Stimulated activated CD4-positive, alpha-beta T cell treated with anti-CD3 and anti-CD28 coated beads, Interleukin-2, amount 100 ng/mL, for 48 hours (primary cell): ENCODE measurements around the gene NUDT4.
"Not testable (repeated sequence)": the region's sequence is repeated elsewhere in the genome, so short reads cannot be mapped to it uniquely, and the experiment has no call there.

Experiments
- DNase-seq, 2 donors: peaks; one replicate each; pipeline ENCODE4 v3.0.0-alpha.2; 2020

Gene NUDT4

DNA sequence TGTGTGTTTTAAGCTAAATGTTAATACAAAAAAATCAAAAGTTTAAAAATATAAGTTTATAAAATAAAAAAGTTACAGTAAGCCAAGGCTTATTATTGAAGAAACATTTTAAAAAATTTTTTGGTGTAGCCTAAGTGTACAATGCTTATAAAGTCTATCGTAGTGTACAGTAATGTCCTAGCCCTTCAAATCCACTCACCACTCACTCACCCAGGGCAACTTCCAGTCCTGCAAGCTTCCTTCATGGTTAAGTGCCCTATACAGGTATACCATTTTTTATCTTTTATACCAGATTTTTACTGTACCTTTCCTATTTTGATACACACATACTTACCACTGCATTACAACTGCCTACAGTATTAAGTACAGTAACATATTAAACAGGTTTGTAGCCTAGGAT, 52.1 kb downstream of the NUDT4 start:
- DNase-seq: no peak

DNA sequence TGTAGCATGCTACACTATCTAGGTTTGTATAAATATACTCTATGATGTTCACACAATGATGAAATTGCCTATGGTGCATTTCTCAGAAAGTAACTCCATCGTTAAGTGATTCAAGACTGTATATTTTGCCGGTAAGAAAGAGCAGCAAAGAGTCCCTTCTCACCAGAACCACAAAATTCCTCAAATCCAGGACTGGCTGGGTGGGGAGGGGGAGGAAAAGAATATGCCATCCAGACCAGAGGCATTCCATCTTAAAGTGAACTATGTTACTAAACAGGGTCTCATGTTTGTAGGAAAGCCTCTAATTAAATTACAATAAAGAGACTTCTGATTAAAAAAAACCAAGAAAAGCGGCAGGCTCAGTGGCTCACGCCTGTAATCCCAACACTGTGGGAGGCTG, 52.6 kb downstream of the NUDT4 start:
- DNase-seq: no peak

DNA sequence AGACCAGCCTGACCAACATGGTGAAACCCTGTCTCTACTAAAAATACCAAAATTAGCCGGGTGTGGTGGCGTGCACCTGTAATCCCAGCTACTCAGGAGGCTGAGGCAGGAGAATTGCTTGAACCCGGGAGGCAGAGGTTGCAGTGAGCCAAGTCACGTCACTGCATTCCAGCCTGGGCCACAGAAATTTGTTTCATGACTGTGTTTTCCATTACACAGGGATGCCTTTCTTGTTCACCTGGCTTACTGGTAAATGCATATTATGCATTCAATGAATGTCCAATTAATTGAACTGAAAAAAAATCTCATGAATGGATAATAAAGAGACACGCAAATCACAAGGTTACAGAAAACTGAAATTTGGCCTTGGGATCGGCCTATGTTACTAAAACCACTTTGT, 54.3 kb downstream of the NUDT4 start:
- DNase-seq: not testable (repeated sequence)

DNA sequence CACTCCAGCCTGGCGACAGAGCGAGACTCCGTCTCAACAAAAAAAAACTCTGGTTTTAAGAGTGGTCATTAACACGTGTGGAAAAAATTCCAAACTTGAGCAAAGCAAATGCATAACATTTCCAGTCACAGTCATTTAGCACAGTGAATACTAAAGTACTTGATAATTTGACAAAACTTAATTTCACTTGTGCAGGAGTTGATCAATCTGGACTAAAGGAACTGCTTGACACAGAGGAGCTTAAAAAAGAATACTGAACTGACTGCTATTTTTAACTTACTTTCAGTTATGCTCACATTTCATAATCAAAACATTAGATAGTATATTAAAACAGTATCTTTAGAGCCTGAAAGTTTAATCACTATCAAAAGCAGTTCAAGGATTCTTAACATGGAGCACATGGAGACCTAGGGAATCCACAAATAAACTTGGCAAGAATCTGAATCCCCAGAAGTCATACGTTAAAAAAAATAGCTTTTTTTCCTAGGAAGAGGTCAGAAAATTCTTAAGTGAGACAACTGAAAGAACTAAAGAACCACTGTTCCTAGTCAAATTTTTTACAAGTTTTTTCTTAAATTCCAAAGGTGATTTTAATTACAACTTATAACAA, 56.6 kb downstream of the NUDT4 start:
- no peak for DNase-seq

DNA sequence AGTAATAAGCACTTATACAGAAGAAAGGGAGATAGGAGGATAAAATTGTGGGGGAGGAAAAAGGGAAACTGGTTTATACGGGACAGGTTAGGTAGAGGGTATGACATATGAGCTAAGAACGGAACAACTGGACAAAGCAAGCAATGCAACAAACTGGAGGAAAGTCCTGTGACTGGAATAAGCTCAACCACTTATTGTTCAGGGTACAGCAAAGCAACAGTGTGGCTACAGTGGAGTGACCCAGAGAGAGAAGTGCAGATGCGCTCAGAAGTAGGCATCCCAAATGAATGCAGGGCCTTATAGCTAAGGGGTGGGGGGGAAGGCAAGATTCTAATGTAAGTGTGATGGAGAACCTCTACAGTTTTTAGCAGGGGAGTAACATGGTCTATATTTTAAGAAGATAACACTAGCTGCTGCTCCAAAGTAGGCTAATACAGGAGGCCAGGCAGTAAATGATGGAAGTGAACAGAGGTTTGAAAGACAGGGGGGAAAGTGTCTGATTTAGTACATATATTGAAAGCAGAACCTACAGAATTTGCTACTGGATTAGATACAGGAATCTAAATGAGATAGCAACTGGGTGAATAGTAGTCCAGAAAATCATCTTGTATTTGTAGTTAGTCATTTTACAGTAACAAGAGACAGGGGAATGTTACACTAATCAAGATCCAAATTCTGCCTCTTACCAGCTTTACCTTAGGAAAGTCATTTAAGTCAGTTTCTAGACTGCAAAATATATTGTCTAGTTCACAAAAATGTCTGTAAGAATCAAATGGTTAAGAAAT, 60.7 kb downstream of the NUDT4 start:
- DNase-seq: no peak

DNA sequence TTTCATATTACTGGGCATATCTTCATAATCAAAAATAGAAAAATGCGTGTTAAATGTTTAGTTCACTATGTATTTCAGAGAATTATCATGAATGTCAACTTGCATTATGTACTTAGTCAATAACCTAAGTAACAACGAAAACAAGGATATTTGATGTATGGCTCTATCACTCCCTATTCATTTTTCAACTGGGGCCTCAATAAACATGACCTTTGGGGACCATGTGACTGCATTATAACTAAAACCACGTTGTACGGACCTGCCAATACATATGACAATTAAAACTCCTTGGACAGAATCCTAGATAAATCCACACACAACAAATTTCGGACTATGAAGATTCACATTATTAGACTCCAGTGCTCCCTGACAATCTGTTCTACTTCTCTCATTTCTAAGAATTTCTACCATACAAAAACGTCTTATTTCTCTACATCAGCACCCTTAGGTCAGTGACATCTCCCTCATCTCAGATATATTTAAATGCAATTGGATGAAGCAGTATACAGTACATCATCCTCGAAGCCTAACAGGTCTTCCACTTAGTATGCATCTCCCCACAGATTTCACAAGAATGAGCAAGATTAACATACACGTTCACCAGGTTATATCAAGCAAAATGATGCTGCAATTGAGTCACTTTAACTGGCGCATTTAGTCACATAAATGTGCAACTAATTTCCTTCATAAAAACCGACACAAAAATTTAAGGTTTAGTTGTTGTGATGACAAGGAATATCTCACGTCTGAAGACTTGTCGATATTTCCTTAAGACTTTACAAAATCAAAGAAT, 62.5 kb downstream of the NUDT4 start:
- DNase-seq: no peak

DNA sequence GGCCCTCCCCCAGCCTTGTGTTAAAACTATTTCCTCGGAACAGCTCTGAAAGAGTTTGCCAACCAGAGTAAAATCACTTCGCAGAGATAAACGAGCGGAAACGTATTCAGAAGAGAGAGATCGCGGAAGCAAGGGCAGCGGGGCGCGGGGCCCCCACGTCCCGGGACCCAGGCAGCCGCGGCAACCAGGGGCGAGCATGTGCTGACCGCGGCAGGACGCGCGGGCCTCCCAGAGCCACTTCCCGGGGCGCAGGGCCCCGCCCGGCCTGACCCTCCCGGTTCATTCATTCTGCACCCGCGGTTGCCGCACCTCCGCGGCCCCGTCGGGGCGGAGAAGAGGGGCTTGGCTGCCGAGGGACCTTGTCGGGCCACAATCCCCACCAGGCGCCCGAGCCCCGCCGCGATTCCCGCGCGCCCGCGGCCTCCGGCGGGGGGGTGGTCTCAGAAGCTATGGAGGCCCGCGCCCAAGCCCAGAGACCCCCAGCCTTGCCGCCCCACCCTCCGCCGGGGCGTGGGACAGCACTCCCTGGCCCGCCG, 63.4 kb downstream of the NUDT4 start:
- peak in 1 of 2 donors; percentile 21 for DNase-seq

DNA sequence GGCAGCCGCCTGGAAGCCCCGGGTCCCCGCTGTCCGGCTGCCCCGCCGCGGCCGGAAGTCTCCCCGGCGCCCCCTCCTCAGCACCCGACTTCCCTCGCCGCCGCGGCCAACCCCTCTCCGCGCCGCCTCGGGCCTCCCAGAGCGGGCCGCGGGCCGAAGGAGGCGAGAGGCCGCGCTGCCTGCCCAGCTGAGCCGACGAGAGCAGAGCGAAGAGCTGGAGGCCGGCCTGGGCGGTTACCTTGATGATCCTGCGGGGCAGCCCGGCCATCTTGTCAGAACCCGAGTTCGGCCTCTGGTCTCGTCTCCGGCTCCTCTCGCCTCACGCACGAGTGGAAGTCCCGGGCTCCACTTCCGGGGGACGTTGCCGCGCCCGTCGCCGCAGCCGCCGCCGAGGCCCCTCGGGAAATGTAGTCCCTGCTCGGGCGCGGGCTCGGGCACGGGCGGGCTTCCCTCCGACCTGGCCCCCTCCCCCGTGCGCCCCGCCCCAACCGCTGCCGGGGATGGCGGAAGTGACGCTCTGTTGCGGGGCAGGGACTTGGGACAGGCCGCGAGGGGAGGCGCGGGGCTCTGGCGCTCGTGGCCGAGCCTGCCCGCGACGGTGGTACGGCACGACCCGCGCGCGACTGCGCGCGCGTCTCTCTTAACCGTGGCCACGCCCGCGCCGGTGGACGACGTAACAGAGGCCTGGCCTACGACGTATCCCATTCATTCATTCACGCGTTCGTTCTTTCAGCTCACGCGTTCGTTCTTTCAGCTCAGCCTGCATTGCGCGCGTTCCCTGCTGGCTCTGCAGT, 64.1 kb downstream of the NUDT4 start, which contains the start of gene UBE2N:
Gene UBE2N (minus strand): TSS at position 331 of the 794 bp plus-strand sequence. CDS start 63 bp downstream, at position 268.
- DNase-seq: peak; percentile 93 to 95

DNA sequence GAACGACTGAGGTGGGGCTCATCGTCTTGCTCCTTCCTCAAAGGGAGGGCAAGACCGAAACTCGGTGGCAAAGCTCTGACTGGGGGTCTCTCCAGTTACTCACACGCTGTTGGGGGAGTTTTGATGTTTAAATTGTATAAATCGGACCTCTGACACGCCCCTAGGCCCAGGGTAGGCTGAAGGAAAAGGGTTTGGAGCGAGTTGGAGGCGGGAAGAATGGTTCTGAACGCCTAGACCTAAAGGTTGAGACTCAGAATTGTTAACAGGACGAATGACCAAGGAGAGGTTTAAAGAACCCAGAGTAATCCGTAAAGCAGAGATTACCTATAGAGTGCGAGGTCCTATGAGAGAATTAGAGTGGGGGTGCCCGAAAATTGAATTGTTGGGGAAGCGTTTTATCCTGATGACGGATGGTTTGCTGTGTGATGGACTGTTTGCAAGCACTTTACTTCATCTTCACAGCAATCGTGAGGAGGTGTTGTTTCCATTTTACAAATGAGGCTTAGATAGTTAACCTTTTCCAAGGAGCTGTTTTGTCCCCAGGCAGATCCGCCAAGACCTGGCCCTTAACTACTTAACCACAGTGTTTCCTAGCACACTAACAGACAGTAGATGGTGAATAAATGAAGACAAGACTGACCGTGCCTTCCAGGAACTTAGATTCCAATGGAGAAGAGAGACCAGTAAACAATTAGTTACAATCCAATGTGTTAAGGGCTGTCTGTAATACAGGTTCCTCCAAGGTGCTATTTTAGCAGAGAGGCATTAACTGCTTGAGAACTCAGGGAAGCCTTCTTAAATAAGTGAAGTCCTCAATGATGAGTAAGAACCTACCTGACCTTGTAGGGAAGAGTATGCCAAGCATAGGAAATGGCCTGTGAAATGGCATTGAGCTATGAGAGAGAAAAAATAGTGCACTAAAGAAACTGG, 65.0 kb downstream of the NUDT4 start:
- DNase-seq: no peak

DNA sequence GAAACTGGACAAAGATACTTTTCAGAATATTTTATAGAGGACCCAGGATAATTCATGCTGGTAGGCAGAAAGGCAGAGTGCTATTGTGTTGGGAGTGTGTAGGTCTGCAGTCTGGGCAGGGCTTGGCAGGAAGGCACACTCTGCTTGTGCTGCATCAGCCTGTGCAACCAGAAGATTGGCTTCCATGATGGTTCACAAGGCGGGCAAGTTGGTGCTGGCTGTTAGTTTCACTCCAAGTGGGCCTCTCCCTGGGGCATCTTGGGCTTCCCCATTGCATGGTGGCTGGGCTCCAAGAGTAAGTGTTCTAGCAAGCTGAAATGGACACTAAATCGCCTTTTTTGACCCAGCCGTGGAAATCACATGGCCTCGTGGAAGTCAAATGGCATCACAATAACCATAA, 65.9 kb downstream of the NUDT4 start:
- DNase-seq: no peak

DNA sequence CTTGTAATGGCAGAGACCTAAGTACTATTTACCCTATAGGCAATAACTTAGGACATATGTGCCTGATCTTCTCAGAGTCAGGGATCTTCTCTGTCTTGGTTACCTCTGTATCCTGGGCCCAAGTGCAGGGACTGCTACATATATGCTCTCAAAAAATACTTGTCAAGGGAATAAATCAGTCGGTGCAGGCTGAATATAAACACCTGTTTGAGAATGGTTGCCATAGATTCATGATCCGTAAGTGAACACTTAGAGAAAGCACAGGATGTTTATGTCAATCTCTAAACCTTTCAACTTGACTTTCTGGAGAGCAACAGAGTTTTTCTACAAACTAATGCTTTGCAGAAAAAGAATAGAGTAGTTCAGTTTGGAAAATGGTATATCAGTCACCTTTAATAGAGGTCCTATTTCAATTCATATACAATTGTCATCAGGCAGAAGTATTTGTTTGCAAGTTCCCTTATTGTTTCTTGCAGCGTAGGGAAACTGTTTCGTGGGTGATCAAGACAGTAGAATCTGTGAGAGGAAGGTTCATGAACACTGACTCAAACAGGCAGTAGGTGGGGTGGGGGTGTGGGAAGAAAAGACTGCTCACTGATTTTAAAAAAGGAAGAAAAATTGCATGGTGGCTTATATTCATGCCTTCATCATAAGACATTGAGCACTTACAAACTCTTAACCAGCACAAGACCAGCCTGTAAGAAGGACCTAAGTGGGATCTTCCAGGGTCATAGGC, 70.0 kb downstream of the NUDT4 start:
- DNase-seq: no peak

DNA sequence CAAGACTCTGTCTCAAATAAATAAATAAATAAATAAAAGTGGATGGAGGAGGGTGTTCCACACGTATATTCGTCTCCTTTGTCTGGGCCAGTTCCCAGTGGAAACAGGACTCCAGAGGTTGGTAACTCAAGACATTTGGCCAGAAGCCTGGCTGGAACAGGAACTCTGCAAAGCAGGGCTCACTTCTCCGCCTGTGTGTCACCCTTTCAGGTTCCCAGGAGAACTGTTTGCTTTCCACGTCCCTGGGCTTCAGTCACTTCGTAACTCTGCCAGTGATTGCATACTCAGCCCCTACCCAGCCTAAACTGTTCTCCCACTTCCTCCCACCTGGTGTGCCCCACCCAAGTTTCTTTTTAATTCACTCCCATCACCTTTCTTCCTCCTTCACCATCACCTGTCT, 71.1 kb downstream of the NUDT4 start:
- DNase-seq: no peak

DNA sequence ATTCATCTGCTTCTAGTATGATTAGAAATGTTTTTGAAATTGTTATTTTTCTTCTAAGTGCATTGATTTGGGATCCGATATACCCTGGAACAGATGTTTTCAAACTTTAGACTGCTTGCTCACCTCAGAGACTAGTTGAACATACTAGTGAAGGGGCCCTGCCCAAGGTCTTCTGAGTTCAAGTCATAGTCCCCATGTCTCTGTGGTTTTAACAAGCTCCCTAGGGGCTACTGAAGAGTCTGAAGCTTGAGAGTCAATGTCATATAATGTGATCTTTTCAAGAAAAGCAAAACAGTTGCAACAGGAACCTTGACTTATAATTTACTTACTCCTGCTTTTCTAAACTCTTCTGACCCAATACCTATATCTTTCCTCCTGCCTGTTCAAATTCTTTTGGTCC, 71.6 kb downstream of the NUDT4 start:
- DNase-seq: no peak

DNA sequence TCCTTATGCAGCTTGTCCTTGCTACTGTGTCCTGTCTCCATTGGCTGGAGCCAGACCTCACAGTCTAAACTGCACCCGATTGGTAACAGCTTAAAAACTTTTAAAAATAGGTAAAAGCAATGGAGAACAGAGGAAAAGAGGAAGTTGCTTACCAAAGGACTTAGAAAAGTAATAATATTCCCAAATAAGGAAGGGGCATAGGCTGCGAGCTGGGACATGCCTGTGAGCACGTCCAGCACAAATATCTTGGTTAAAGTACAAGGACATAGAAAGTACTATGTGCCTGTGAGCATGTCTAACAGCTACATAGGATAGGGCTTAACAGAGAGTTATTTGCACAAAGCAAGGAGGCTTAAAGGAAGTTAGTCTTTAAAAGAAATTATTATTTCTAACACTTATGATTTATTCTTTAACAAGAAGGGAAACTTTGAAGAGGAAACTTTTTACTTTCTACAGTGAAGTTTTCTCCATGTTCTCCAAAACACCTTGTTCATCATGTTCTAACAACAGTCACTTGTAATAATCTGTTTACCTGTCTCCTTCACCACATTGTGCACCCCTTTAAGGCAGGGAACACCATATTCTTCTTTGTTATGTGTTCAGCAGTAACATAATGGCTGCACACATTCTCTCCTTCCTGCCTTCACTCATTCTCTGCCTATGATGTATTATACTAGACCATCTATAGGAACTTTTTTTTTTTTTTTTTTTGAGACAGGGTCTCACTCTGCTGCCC, 73.9 kb downstream of the NUDT4 start:
- DNase-seq: no peak

DNA sequence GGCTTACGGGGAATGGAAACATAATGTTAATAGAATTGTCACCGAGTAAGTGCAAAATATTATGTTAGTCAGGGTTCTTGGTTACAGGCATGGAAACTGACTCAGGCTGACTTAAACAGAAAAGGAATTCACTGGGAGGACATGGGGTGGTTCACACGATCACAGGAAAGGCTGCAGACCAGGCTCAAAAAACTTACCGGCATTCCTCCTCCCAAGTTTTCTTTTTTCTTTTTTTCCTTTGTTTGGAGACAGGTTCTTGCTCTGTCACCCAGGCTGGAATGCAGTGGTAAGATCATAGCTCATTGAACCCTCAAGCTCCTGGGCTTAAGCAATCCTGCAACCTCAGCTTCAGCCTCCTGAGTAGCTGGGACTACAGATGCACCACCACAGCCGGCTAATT, 75.9 kb downstream of the NUDT4 start:
- no peak for DNase-seq

DNA sequence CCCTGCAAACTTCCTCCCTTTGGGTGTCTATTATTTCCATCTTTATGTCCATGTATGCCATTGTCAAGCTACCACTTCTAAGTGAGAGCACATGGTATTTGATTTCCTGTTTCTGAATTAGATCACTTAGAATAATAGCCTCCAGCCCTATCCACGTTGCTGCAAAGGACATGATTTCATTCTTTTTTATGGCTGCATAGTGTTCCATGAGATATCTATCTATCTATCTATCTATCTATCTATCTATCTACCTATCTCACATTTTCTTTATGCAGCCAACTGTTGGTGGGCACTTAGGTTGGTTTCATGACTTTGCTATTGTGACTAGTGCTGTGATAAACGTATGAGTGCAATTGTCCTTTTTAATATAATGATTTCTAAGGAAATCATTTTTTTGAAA, 78.4 kb downstream of the NUDT4 start:
- no peak for DNase-seq
